HG02642 (cell line): ENCODE measurements around the gene CCR4.
A peak's percentile ranks its signal among the peaks of the same experiment; 100 is the strongest.
"Not testable (repeated sequence)": the region's sequence is repeated elsewhere in the genome, so short reads cannot be mapped to it uniquely, and the experiment has no call there.

ENCODE experiments used
- ATAC-seq: cut with Tn5 transposase; IDR thresholded peaks from one replicate; pipeline ENCODE4 v1.9.1; 2021; ENCODE audit warnings: mild to moderate bottlenecking; ENCODE audit not compliant: unreplicated experiment, poor library complexity

Gene CCR4

GRCh38 chr3:32951410-32951811 lies at the start of gene CCR4:
Gene CCR4, plus strand, starts transcription at chr3:32951644. Its CDS starts 1,779 bp downstream, at chr3:32953423.
- peak; percentile 34 for ATAC-seq

GRCh38 chr3:32902887-32903371 lies 48.5 kb upstream of the CCR4 start:
- ATAC-seq, result not testable (repeated sequence)

GRCh38 chr3:32903953-32904352 lies 47.5 kb upstream of the CCR4 start:
- no peak for ATAC-seq

- ATAC-seq, result no peak
These were observed 41.4 kb upstream of the CCR4 start for GRCh38 chr3:32909999-32910398.

- ATAC-seq, result no peak
These were observed 40.5 kb upstream of the CCR4 start for GRCh38 chr3:32910954-32911353.

- no peak for ATAC-seq
These were observed 39.4 kb upstream of the CCR4 start for GRCh38 chr3:32912046-32912445.

- no peak for ATAC-seq
These were observed 37.5 kb upstream of the CCR4 start for GRCh38 chr3:32913790-32914446.

- ATAC-seq, result no peak
These were observed 31.5 kb upstream of the CCR4 start for GRCh38 chr3:32919920-32920319.

GRCh38 chr3:32922078-32922477 lies 29.4 kb upstream of the CCR4 start:
- no peak for ATAC-seq

- no peak for ATAC-seq
These were observed 21.3 kb upstream of the CCR4 start for GRCh38 chr3:32930161-32930560.

- not testable (repeated sequence) for ATAC-seq
These were observed 20.2 kb upstream of the CCR4 start for GRCh38 chr3:32931273-32931672.

GRCh38 chr3:32934150-32934742 lies 17.2 kb upstream of the CCR4 start:
- no peak for ATAC-seq

- ATAC-seq, result no peak
These were observed 14.1 kb upstream of the CCR4 start for GRCh38 chr3:32937331-32937730.

- not testable (repeated sequence) for ATAC-seq
These were observed 11.7 kb upstream of the CCR4 start for GRCh38 chr3:32939531-32940284.

- no peak for ATAC-seq
These were observed 10.7 kb upstream of the CCR4 start for GRCh38 chr3:32940726-32941125.

GRCh38 chr3:32945136-32945535 lies 6.3 kb upstream of the CCR4 start:
- ATAC-seq, result no peak

GRCh38 chr3:32945598-32945997 lies 5.8 kb upstream of the CCR4 start:
- ATAC-seq, result not testable (repeated sequence)

GRCh38 chr3:32946973-32947788 lies 4.3 kb upstream of the CCR4 start:
- ATAC-seq, result peak; percentile 26

- ATAC-seq, result peak; percentile 88
These were observed 3.6 kb upstream of the CCR4 start for GRCh38 chr3:32947789-32948238.
